Neural crest cell (in vitro differentiated cells): ENCODE data around the gene ELL. TPM values are rescaled to one million over a fixed set of nuclear protein-coding genes. Genes with fewer than 3 reads are reported as not detected.
A peak's percentile ranks its signal among the peaks of the same experiment; 100 is the strongest.

Source experiments
- DNase-seq: peaks from one replicate; pipeline ENCODE4 v3.0.0; 2021; ENCODE audit warnings: low read depth, mixed read lengths, low spot score
- H3K27ac Mint-ChIP-seq: one replicate; pipeline ENCODE4 v1.8.0; 2021; ENCODE audit warnings: mild to moderate bottlenecking, mixed read lengths; ENCODE audit not compliant: unreplicated experiment
- H3K27me3 Mint-ChIP-seq: 2 replicates; pipeline ENCODE4 v1.8.0; 2021; ENCODE audit warnings: low read depth, mild to moderate bottlenecking, mixed read lengths
- H3K36me3 Mint-ChIP-seq: 2 replicates; pipeline ENCODE4 v1.8.0; 2021; ENCODE audit warnings: low read depth, mild to moderate bottlenecking, mixed read lengths
- H3K4me1 Mint-ChIP-seq: 2 replicates; pipeline ENCODE4 v1.8.0; 2021; ENCODE audit warnings: mixed read lengths
- H3K4me3 Mint-ChIP-seq: one replicate; pipeline ENCODE4 v1.8.0; 2021; ENCODE audit warnings: mild to moderate bottlenecking, mixed read lengths
- H3K9me3 Mint-ChIP-seq: 2 replicates; pipeline ENCODE4 v1.8.0; 2021; ENCODE audit warnings: mixed read lengths
- total RNA-seq: library from RNA; stranded (reverse); gene quantifications from 2 replicates; pipeline ENCODE4 v1.2.1, GENCODE V29; 2021
- TF ChIP-seq, protein P1 (sequence below): fragments of 200-600 bp; sonication (generic); conservative IDR thresholded peaks from 2 replicates; pipeline ENCODE4 v1.5.0; 2021; ENCODE audit warnings: antibody characterized with exemption, mild to moderate bottlenecking

Gene ELL
- total RNA-seq, 1 donor from 2014 or later, result 11.1 TPM

DNA sequence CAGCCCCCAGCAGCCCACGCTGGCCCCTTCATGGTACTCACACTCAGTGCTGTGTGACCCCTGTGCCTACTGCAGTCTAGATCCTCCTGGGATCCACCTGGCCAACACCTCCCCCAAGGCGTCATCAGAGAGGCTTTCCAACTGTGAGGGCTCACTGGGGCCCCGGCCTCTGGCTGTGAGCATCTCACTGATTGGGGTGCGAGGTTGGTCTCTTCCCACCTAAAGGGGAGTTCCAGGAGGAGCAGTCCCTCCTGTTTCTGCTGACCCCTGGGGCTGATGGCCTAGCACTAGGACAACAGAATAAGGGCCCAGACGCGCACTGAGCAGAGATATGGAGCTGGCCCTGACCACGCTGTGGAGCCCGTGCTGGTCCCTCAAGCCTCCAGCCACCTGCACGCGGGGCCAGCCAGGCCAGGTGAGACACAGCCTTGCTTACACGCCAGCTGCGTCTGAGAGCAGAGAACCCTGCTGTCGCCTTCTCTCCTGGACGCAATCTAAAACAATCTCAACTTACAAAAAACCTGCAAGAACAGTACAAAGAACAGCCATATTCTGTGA is 32.2 kb downstream of the ELL start:
- Mint-ChIP-seq H3K27ac (no peak overlapping the region), H3K9me3 (no peaks in the 10 kb centered on the region), H3K27me3 (no peaks in the 10 kb centered on the region)

DNA sequence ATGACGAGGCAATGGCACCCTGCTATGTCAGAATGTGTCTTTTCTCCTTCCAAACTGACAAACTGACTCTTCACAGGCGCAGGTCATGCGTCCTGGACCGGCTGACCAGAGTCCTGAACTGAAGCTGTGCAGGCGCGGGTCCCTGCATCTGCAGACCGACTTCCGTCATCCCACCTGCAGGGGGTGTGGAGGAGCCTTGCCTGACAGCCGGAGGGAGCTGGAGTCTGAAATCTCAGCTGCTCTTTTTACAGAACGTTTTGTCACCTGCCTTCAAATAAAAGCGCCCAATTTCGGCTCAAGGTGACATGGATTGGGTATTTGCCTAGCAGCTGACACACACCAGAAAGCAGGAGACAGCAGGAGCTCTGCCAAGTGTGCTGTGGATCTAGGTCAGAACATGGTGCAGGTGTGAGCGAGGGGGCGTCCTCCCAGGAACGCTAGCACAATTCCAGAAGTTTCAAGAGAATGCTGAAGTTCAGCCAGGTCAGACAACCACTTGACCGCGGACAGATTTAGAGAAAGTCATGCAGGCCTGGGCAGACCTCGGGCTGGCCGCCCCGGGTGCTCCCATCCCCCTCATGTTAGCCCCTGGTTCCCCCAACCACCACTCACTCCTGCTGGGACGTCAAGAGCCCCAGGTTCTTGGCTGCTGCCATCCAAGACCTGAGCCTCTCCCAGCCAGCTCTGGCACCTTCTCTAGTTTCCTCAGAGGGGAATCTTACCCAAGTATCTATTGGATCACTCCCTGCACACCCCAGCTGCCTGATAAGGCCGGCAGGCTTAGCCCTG is 32.8 kb downstream of the ELL start:
- Mint-ChIP-seq H3K27me3 (no peaks in the 10 kb centered on the region), H3K4me1 (peaks cover 37% of the 10 kb centered on the region), H3K36me3 (no peaks in the 10 kb centered on the region), H3K27ac (no peak overlapping the region), H3K9me3 (no peaks in the 10 kb centered on the region), H3K4me3 (no peak overlapping the region)
- peak; percentile 53 for DNase-seq
- TF ChIP-seq, protein P1, sequence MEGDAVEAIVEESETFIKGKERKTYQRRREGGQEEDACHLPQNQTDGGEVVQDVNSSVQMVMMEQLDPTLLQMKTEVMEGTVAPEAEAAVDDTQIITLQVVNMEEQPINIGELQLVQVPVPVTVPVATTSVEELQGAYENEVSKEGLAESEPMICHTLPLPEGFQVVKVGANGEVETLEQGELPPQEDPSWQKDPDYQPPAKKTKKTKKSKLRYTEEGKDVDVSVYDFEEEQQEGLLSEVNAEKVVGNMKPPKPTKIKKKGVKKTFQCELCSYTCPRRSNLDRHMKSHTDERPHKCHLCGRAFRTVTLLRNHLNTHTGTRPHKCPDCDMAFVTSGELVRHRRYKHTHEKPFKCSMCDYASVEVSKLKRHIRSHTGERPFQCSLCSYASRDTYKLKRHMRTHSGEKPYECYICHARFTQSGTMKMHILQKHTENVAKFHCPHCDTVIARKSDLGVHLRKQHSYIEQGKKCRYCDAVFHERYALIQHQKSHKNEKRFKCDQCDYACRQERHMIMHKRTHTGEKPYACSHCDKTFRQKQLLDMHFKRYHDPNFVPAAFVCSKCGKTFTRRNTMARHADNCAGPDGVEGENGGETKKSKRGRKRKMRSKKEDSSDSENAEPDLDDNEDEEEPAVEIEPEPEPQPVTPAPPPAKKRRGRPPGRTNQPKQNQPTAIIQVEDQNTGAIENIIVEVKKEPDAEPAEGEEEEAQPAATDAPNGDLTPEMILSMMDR, result peak; percentile 54

More for the DNA sequence above, 32.2 kb downstream of the ELL start:
- Mint-ChIP-seq H3K36me3 (no peaks in the 10 kb centered on the region), H3K4me1 (peaks cover 35% of the 10 kb centered on the region), H3K4me3 (no peak overlapping the region)
- TF ChIP-seq, protein P1, result no peak
- no peak for DNase-seq

DNA sequence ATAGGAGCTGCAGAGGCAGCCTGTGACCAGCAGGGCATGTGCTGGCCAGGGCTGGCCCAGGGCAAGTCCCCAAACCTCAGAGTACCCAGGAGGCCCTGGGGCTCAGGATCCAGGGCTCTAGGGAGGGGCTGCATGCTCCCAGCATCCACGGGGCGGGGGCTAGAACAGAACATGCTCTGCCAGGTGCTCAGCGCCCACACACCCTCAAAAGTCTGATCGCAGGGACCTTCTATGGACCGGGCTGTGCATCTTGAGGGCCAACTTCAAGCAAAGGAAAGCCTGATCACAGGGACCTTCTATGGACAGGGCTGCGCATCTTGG is 33.5 kb downstream of the ELL start:
- Mint-ChIP-seq H3K36me3 (no peaks in the 10 kb centered on the region), H3K27me3 (no peaks in the 10 kb centered on the region), H3K4me1 (peaks cover 38% of the 10 kb centered on the region), H3K27ac (no peak overlapping the region), H3K4me3 (no peak overlapping the region), H3K9me3 (no peaks in the 10 kb centered on the region)
- TF ChIP-seq, protein P1, result no peak
- no peak for DNase-seq

DNA sequence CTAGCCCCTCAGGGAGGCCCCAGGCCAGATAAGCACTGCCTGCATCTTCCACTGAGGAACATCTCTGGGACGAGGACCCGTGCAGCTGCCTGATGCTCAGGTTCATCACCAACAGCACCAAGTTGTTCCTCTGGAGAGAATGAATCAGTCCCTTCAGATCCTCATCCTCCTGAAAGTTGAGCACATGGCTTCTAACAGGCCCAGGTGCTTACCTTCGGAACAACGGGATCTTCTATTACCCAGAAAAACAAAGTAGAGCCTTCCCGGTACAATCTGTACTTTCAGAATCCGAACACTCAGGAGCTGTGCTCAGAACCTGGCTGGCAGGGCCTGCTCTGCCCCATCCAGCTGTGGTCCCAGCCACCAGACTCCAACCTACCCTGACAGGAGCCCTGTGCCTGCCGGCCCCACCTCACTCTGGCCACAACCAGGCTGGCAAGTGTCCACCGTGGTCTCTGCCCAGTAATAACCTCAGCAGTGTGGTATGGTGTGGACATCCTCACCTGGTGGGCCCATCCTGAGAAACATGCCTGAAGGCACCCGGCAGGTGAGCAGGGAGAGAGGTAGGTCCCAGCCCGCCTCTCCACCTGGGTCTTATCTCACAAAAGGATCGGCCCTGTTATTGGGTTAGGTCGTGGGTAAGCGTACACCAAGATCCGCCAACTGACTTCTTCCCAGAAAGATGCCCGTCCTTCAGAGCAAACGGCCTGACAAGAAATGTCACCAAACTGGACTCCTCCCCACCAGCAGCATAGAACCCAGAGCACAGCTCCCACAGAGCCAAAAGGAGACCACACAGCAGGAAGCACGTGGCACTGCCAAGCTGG is 34.1 kb downstream of the ELL start:
- Mint-ChIP-seq H3K36me3 (no peaks in the 10 kb centered on the region), H3K27me3 (no peaks in the 10 kb centered on the region), H3K4me1 (peaks cover 44% of the 10 kb centered on the region), H3K9me3 (no peaks in the 10 kb centered on the region), H3K27ac (no peak overlapping the region), H3K4me3 (no peak overlapping the region)
- TF ChIP-seq, protein P1, result no peak
- no peak for DNase-seq

DNA sequence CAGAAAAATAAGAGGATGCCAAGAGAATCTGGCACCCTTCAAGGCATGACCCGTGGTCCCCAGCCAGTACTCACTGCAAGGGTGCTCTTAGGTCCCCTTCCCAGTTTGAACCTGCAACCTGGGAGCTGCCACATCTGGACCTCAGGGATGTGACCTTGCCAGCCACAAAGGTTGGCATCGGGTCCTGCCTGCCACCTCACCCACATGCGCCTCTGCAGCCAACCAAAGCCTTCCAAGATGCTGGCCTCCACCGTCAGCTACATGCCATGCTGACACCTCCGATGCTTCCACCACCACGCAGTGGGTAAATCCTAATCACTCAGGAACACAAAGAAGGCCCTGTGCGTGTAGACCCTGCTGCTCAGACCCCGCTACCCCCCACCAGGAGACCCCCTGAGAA is 35.1 kb downstream of the ELL start:
- peaks cover 45% of the 10 kb centered on the region for H3K4me1 Mint-ChIP-seq
- H3K27ac Mint-ChIP-seq, result no peak overlapping the region
- H3K4me3 Mint-ChIP-seq, result no peak overlapping the region
- DNase-seq, result no peak
- H3K27me3 Mint-ChIP-seq, result no peaks in the 10 kb centered on the region
- H3K9me3 Mint-ChIP-seq, result no peaks in the 10 kb centered on the region
- no peaks in the 10 kb centered on the region for H3K36me3 Mint-ChIP-seq
- TF ChIP-seq, protein P1, result no peak
